Measurements from ENCODE around the gene CDK15. TPM values are rescaled to one million over a fixed set of nuclear protein-coding genes. Genes with fewer than 3 reads are reported as not detected.
"Not testable (repeated sequence)": the region's sequence is repeated elsewhere in the genome, so short reads cannot be mapped to it uniquely, and the experiment has no call there.

CDK15 gene
- total RNA-seq, result not detected

- DNase-seq, result no peak
Observed at GRCh38 chr2:201806442-201807170, at the start of gene CDK15. Gene CDK15, plus strand, starts transcription at chr2:201806537. Its CDS starts 128 bp downstream, at chr2:201806665.

GRCh38 chr2:201758234-201758633, 48.1 kb upstream of the CDK15 start:
- no peak for DNase-seq

GRCh38 chr2:201758873-201759272, 47.5 kb upstream of the CDK15 start:
- no peak for DNase-seq

- DNase-seq, result no peak
Observed at GRCh38 chr2:201759567-201759966, 46.8 kb upstream of the CDK15 start.

- DNase-seq, result no peak
Observed at GRCh38 chr2:201761101-201761500, 45.2 kb upstream of the CDK15 start.

- not testable (repeated sequence) for DNase-seq
Observed at GRCh38 chr2:201764469-201764868, 41.9 kb upstream of the CDK15 start.

GRCh38 chr2:201765799-201766198, 40.5 kb upstream of the CDK15 start:
- no peak for DNase-seq

- DNase-seq, result no peak
Observed at GRCh38 chr2:201768918-201769317, 37.4 kb upstream of the CDK15 start.

GRCh38 chr2:201769666-201770373, 36.5 kb upstream of the CDK15 start:
- DNase-seq, result no peak

GRCh38 chr2:201773990-201774389, 32.3 kb upstream of the CDK15 start:
- no peak for DNase-seq

- no peak for DNase-seq
Observed at GRCh38 chr2:201774546-201774945, 31.8 kb upstream of the CDK15 start.

- no peak for DNase-seq
Observed at GRCh38 chr2:201775326-201775725, 31.0 kb upstream of the CDK15 start.

- DNase-seq, result no peak
Observed at GRCh38 chr2:201777043-201777442, 29.3 kb upstream of the CDK15 start.

GRCh38 chr2:201777869-201778268, 28.5 kb upstream of the CDK15 start:
- no peak for DNase-seq

GRCh38 chr2:201779901-201780673, 26.2 kb upstream of the CDK15 start:
- no peak for DNase-seq

GRCh38 chr2:201780674-201781493, 25.5 kb upstream of the CDK15 start, which contains the start of gene ALS2:
Gene ALS2, minus strand, starts transcription at chr2:201780933. Its CDS starts 12,048 bp downstream, at chr2:201768885.
- peak; percentile 89 for DNase-seq

GRCh38 chr2:201781557-201782051, 24.7 kb upstream of the CDK15 start:
- DNase-seq, result no peak

- no peak for DNase-seq
Observed at GRCh38 chr2:201784563-201784962, 21.8 kb upstream of the CDK15 start.

- no peak for DNase-seq
Observed at GRCh38 chr2:201785135-201785534, 21.2 kb upstream of the CDK15 start.

GRCh38 chr2:201786471-201786870, 19.9 kb upstream of the CDK15 start:
- no peak for DNase-seq

- no peak for DNase-seq
Observed at GRCh38 chr2:201788371-201788770, 18.0 kb upstream of the CDK15 start.

GRCh38 chr2:201789395-201789794, 16.9 kb upstream of the CDK15 start:
- no peak for DNase-seq

All from effector CD4-positive, alpha-beta T cell (primary cell).